ENCODE data around the gene POLN. TPM values are rescaled to one million over a fixed set of nuclear protein-coding genes. Genes with fewer than 3 reads are reported as not detected.

POLN gene
- total RNA-seq, 1 donor from 2014 or later, result 0.29 TPM

- DNase-seq (ENCODE audit: low read depth), result no peak
- H3K4me3 ChIP-seq (ENCODE audit: low read depth, low read length), result no peak overlapping the region
- TF ChIP-seq CTCF (conservative IDR thresholded peaks at IDR 0.05; ENCODE audit: low read depth, low read length), result no peak
Measured at GRCh38 chr4:2270341-2271165, 28.6 kb upstream of the POLN start.

GRCh38 chr4:2269618-2270163 lies 27.8 kb upstream of the POLN start:
- DNase-seq (ENCODE audit: low read depth), result no peak
- no peak for TF ChIP-seq CTCF (conservative IDR thresholded peaks at IDR 0.05; ENCODE audit: low read depth, low read length)
- H3K4me3 ChIP-seq (ENCODE audit: low read depth, low read length), result no peak overlapping the region

- no peak for TF ChIP-seq CTCF (conservative IDR thresholded peaks at IDR 0.05; ENCODE audit: low read depth, low read length)
- no peak for DNase-seq (ENCODE audit: low read depth)
- H3K4me3 ChIP-seq (ENCODE audit: low read depth, low read length), result no peak overlapping the region
Measured at GRCh38 chr4:2269206-2269531, 27.2 kb upstream of the POLN start.

GRCh38 chr4:2268357-2269205 lies 26.7 kb upstream of the POLN start:
- no peak for DNase-seq (ENCODE audit: low read depth)
- H3K4me3 ChIP-seq (ENCODE audit: low read depth, low read length), result no peak overlapping the region
- TF ChIP-seq CTCF (conservative IDR thresholded peaks at IDR 0.05; ENCODE audit: low read depth, low read length), result no peak

- DNase-seq (ENCODE audit: low read depth), result no peak
- H3K4me3 ChIP-seq (ENCODE audit: low read depth, low read length), result no peak overlapping the region
- no peak for TF ChIP-seq CTCF (conservative IDR thresholded peaks at IDR 0.05; ENCODE audit: low read depth, low read length)
Measured at GRCh38 chr4:2267841-2268240, 25.9 kb upstream of the POLN start.

- no peak overlapping the region for H3K4me3 ChIP-seq (ENCODE audit: low read depth, low read length)
- TF ChIP-seq CTCF (conservative IDR thresholded peaks at IDR 0.05; ENCODE audit: low read depth, low read length), result no peak
- DNase-seq (ENCODE audit: low read depth), result no peak
Measured at GRCh38 chr4:2267320-2267811, 25.4 kb upstream of the POLN start.
